Measurements from ENCODE around the gene DTX3L. TPM values are rescaled to one million over a fixed set of nuclear protein-coding genes. Genes with fewer than 3 reads are reported as not detected.

The DTX3L gene
- total RNA-seq, 1 experiment from 2014 or later, result 41.7 TPM

DNA sequence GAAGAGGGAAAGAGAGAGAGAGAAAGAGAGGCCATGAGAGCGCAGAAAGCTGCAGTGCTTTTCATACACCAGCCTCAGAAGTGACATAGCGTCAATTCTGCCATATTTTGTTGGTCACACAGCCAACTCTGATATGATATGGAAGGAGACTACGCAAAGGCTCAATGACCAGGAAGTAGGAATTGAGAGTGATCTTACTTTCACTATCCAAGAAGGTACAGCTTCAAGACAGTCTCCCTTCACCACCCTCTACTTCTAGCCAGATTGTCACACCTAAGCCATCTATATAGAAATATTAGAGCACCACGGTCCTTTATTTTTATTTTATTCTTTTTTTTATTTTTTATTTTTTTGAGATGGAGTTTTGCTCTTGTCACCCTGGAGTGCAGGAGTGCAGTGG, 34.4 kb downstream of the DTX3L start:
- no TSS peak for BruUV-seq (replicated peaks)
- Histone ChIP-seq H2AFZ (no peak overlapping the region), H3F3A (ENCODE audit: insufficient read depth, low read depth) (no peaks in the 10 kb centered on the region), H3K27ac (no peak overlapping the region), H3K9me2 (ENCODE audit: insufficient read depth) (no peaks in the 10 kb centered on the region), H3K36me3 (ENCODE audit: low read depth) (no peaks in the 10 kb centered on the region), H3K4me2 (no peak overlapping the region), H3K27me3 (ENCODE audit: insufficient read depth, low read depth) (no peaks in the 10 kb centered on the region), H3K9me3 (ENCODE audit: insufficient read depth, low read depth) (no peaks in the 10 kb centered on the region), H3K79me2 (ENCODE audit: low read depth) (no peaks in the 10 kb centered on the region), H3K4me3 (no peak overlapping the region), H3K4me1 (replicated peaks; ENCODE audit: insufficient read depth) (no peaks in the 10 kb centered on the region), H4K20me1 (ENCODE audit: insufficient read depth) (no peaks in the 10 kb centered on the region)
- TF ChIP-seq, protein P1, sequence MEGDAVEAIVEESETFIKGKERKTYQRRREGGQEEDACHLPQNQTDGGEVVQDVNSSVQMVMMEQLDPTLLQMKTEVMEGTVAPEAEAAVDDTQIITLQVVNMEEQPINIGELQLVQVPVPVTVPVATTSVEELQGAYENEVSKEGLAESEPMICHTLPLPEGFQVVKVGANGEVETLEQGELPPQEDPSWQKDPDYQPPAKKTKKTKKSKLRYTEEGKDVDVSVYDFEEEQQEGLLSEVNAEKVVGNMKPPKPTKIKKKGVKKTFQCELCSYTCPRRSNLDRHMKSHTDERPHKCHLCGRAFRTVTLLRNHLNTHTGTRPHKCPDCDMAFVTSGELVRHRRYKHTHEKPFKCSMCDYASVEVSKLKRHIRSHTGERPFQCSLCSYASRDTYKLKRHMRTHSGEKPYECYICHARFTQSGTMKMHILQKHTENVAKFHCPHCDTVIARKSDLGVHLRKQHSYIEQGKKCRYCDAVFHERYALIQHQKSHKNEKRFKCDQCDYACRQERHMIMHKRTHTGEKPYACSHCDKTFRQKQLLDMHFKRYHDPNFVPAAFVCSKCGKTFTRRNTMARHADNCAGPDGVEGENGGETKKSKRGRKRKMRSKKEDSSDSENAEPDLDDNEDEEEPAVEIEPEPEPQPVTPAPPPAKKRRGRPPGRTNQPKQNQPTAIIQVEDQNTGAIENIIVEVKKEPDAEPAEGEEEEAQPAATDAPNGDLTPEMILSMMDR (conservative IDR thresholded peaks at IDR 0.05), result no peak
- TF ChIP-seq EZH2 (IDR thresholded peaks at IDR 0.05; ENCODE audit: low read depth), result no peak
- CTCF ChIA-PET, result no interaction called here
- no peak for DNase-seq
- intact Hi-C loops (cut with micrococcal nuclease; ENCODE audit: unreplicated experiment), result no loop called here
- POLR2A ChIA-PET (ENCODE audit: unreplicated experiment), result no interaction called here

DNA sequence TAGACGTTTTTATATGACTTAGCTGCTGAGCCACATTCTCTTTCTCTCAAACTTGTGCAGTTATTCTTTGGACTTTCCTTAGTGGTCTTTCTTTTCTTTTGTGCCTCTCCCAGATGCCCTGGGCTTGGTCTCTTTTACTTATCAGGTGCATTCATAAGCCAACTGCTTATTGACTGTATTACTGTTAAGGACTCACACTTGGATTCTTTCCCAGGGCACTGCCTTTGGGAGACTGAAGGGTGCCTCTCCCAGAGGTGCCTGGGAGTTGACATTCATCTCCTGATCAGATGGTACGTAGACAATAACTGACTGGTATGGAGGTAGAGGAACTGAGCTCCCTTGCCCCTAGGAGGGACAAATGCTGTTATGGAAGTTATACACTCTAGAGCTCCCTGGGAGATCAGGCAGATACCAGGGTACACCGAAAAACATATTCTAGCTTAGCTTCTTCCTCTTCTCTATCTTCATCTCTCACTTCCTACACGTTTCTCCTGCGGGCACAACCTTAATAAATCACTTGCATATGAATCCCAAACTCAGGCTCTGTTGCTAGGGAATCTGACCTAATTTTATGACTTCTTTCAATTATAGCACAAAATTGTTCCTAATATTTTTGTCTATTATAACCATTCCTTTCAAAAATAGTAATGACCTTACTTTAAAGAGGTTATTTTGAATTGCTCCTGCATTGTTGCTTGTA, 38.0 kb downstream of the DTX3L start:
- TF ChIP-seq, protein P1 (conservative IDR thresholded peaks at IDR 0.05), result no peak
- TF ChIP-seq EZH2 (IDR thresholded peaks at IDR 0.05; ENCODE audit: low read depth), result no peak
- H3F3A ChIP-seq (ENCODE audit: insufficient read depth, low read depth), result no peaks in the 10 kb centered on the region
- no TSS peak for BruUV-seq (replicated peaks)
- DNase-seq, result no peak
- H3K4me1 ChIP-seq (replicated peaks; ENCODE audit: insufficient read depth), result no peaks in the 10 kb centered on the region
- H3K27ac ChIP-seq, result no peak overlapping the region
- CTCF ChIA-PET, result no interaction called here
- H4K20me1 ChIP-seq (ENCODE audit: insufficient read depth), result no peaks in the 10 kb centered on the region
- no peak overlapping the region for H3K4me2 ChIP-seq
- no peaks in the 10 kb centered on the region; the same call in 1 of the 2 replicates for H3K9me2 ChIP-seq (ENCODE audit: insufficient read depth)
- no peaks in the 10 kb centered on the region for H3K9me3 ChIP-seq (ENCODE audit: insufficient read depth, low read depth)
- intact Hi-C loops (cut with micrococcal nuclease; ENCODE audit: unreplicated experiment), result no loop called here
- H3K36me3 ChIP-seq (ENCODE audit: low read depth), result no peaks in the 10 kb centered on the region
- POLR2A ChIA-PET (ENCODE audit: unreplicated experiment), result interaction anchor here (0.7 kb wide), 1 partner anchor 198 kb away, joined by 4 read pairs; no protein-coding TSS in a partner anchor
- no peak overlapping the region for H2AFZ ChIP-seq
- H3K27me3 ChIP-seq (ENCODE audit: insufficient read depth, low read depth), result no peaks in the 10 kb centered on the region
- no peaks in the 10 kb centered on the region for H3K79me2 ChIP-seq (ENCODE audit: low read depth)
- H3K4me3 ChIP-seq, result no peak overlapping the region

DNA sequence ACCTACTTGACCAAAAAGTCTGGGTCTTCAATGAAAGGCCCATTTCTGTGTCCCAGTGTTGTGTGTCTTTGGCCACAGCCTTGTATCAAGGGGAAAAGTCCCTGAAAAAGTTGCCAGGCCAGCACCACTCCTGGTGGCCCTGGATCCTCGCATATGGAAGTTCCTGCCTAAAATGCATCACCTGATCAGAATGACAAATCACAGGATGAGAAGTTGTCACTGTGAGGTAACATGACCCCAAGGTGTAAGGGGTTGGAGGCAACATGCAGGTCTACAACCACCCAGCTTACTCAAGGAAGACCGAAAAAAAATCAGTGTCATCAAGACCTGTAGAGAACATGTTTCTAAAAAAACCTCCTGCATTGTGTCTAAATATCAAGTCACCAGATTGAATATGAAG, 38.9 kb downstream of the DTX3L start:
- BruUV-seq (replicated peaks), result no TSS peak
- CTCF ChIA-PET, result no interaction called here
- TF ChIP-seq EZH2 (IDR thresholded peaks at IDR 0.05; ENCODE audit: low read depth), result no peak
- TF ChIP-seq, protein P1 (conservative IDR thresholded peaks at IDR 0.05), result no peak
- Histone ChIP-seq H3F3A (ENCODE audit: insufficient read depth, low read depth) (no peaks in the 10 kb centered on the region), H3K9me3 (ENCODE audit: insufficient read depth, low read depth) (no peaks in the 10 kb centered on the region), H3K36me3 (ENCODE audit: low read depth) (no peaks in the 10 kb centered on the region), H3K4me1 (replicated peaks; ENCODE audit: insufficient read depth) (no peaks in the 10 kb centered on the region), H3K4me2 (no peak overlapping the region), H3K4me3 (no peak overlapping the region), H4K20me1 (ENCODE audit: insufficient read depth) (no peaks in the 10 kb centered on the region), H3K27me3 (ENCODE audit: insufficient read depth, low read depth) (no peaks in the 10 kb centered on the region), H3K79me2 (ENCODE audit: low read depth) (no peaks in the 10 kb centered on the region), H3K9me2 (ENCODE audit: insufficient read depth) (no peaks in the 10 kb centered on the region; the same call in 1 of the 2 replicates), H3K27ac (no peak overlapping the region), H2AFZ (no peak overlapping the region)
- POLR2A ChIA-PET (ENCODE audit: unreplicated experiment), result no interaction called here
- intact Hi-C loops (cut with micrococcal nuclease; ENCODE audit: unreplicated experiment), result no loop called here
- no peak for DNase-seq
